Measurements from ENCODE around the gene OVOL3.

DNA sequence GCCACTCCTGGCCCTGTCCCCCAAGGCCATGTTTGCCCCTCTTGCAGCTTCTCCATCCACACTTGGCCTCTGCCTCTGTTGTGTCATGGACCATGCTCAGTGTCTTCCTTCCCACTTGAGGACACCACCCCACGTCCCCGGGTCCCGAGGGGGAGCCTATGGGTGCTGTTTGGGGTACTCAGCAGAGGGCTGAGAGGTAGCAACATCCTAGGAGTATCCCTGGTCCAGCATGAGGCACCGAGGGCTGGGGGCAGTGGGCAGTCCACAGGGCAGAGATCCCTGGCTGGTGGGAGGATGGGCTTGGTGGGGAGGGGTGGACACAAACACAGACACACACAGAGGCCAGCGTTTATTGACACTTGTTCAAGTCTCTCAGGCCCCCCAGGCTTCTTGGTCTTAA is 39.6 kb downstream of the OVOL3 start:
- TF ChIP-seq, protein P1, sequence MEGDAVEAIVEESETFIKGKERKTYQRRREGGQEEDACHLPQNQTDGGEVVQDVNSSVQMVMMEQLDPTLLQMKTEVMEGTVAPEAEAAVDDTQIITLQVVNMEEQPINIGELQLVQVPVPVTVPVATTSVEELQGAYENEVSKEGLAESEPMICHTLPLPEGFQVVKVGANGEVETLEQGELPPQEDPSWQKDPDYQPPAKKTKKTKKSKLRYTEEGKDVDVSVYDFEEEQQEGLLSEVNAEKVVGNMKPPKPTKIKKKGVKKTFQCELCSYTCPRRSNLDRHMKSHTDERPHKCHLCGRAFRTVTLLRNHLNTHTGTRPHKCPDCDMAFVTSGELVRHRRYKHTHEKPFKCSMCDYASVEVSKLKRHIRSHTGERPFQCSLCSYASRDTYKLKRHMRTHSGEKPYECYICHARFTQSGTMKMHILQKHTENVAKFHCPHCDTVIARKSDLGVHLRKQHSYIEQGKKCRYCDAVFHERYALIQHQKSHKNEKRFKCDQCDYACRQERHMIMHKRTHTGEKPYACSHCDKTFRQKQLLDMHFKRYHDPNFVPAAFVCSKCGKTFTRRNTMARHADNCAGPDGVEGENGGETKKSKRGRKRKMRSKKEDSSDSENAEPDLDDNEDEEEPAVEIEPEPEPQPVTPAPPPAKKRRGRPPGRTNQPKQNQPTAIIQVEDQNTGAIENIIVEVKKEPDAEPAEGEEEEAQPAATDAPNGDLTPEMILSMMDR (IDR thresholded peaks at IDR 0.05): no peak
- TF ChIP-seq POLR2A (IDR thresholded peaks at IDR 0.05): no peak
- TF ChIP-seq EP300 (IDR thresholded peaks at IDR 0.05): no peak
